H1 (cell line): ENCODE measurements around the gene ALPL.

Experiments used
- HDAC6 ChIP-seq: IDR thresholded peaks from one replicate; pipeline ENCODE4 v1.7.1; 2012; ENCODE audit warnings: low read depth, mild to moderate bottlenecking, inconsistent platforms, low read length, moderate library complexity
- RFX5 ChIP-seq: IDR thresholded peaks from 2 replicates; pipeline ENCODE4 v1.6.1; 2011; ENCODE audit warnings: low read depth, low read length, improper control_type of control experiment, borderline replicate concordance

DNA sequence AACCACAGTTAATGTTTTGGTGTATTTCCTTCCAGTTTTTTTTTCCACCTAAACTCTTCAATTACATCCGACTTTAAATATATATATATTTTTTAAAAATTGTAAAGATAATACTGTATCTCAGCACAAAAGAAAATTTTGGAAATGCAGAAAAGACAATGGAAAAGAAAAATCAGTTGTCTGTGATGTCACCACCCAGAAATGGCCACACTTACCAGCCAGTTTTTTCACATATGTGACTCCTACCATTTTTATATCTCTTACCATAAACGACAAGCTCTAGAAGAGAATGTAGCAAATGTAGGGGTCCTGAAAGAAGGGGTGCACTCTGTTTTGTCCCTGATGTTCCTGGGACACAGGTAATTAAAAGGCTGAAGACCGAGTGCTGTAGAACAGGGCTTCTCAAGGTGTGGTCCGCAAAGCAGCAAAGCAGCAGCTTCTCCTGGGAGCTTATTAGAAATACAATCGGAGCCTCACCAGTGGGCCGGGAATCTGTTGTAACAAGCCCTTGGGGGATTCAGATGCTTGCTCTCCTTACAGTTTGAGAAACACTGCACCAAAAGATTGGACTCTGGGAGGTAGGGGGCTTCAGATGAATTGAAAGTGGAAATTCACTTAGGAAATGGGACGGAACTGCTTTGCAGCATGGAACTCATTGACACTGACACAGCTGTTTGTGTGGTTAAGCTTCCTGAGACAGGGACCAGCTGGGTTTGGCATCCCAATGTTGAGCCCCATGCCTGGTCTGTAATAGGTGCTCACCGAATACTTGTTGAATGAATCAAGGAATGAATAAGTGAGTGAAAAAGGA lies 44.1 kb downstream of the ALPL start:
- TF ChIP-seq HDAC6 (no peak), RFX5 (no peak)
